ENCODE data around the gene ANTKMT.
"Not testable (repeated sequence)": the region's sequence is repeated elsewhere in the genome, so short reads cannot be mapped to it uniquely, and the experiment has no call there.

The ANTKMT gene

GRCh38 chr16:686459-687260, 34.3 kb upstream of the ANTKMT start:
- no peak for TF ChIP-seq CTCF (conservative IDR thresholded peaks at IDR 0.05; ENCODE audit: control insufficient read depth, insufficient read depth, low read depth, low read length)
- DNase-seq (ENCODE audit: low read depth): no peak

GRCh38 chr16:687499-687898, 33.4 kb upstream of the ANTKMT start:
- H3K4me3 ChIP-seq (ENCODE audit: control insufficient read depth, low read depth, low read length): no peak overlapping the region
- TF ChIP-seq CTCF (conservative IDR thresholded peaks at IDR 0.05; ENCODE audit: control insufficient read depth, insufficient read depth, low read depth, low read length): no peak
- no peak for DNase-seq (ENCODE audit: low read depth)

More at GRCh38 chr16:686459-687260, 34.3 kb upstream of the ANTKMT start:
- no peak overlapping the region for H3K4me3 ChIP-seq (ENCODE audit: control insufficient read depth, low read depth, low read length)

GRCh38 chr16:689175-689897, 31.6 kb upstream of the ANTKMT start:
- DNase-seq (ENCODE audit: low read depth): no peak
- H3K4me3 ChIP-seq (ENCODE audit: control insufficient read depth, low read depth, low read length): peak overlapping the region; percentile 80
- TF ChIP-seq CTCF (conservative IDR thresholded peaks at IDR 0.05; ENCODE audit: control insufficient read depth, insufficient read depth, low read depth, low read length): no peak

GRCh38 chr16:691242-691641, 29.7 kb upstream of the ANTKMT start:
- DNase-seq (ENCODE audit: low read depth); H3K4me3 ChIP-seq (ENCODE audit: control insufficient read depth, low read depth, low read length): not testable (repeated sequence)

- TF ChIP-seq CTCF (conservative IDR thresholded peaks at IDR 0.05; ENCODE audit: control insufficient read depth, insufficient read depth, low read depth, low read length): no peak
- H3K4me3 ChIP-seq (ENCODE audit: control insufficient read depth, low read depth, low read length): no peak overlapping the region
- DNase-seq (ENCODE audit: low read depth): no peak
These were observed 28.4 kb upstream of the ANTKMT start for GRCh38 chr16:692356-693108.

GRCh38 chr16:693364-693763, 27.6 kb upstream of the ANTKMT start:
- no peak for TF ChIP-seq CTCF (conservative IDR thresholded peaks at IDR 0.05; ENCODE audit: control insufficient read depth, insufficient read depth, low read depth, low read length)
- no peak overlapping the region for H3K4me3 ChIP-seq (ENCODE audit: control insufficient read depth, low read depth, low read length)
- no peak for DNase-seq (ENCODE audit: low read depth)

GRCh38 chr16:693766-694165, 27.2 kb upstream of the ANTKMT start:
- DNase-seq (ENCODE audit: low read depth): no peak
- TF ChIP-seq CTCF (conservative IDR thresholded peaks at IDR 0.05; ENCODE audit: control insufficient read depth, insufficient read depth, low read depth, low read length): no peak
- H3K4me3 ChIP-seq (ENCODE audit: control insufficient read depth, low read depth, low read length): no peak overlapping the region

Data from fibroblast of mammary gland (primary cell).